SJCRH30 (cell line): Measurements from ENCODE around the gene RUNX2. TPM values are rescaled to one million over a fixed set of nuclear protein-coding genes. Genes with fewer than 3 reads are reported as not detected.
A peak's percentile ranks its signal among the peaks of the same experiment; 100 is the strongest.

Experiments
- DNase-seq, 2 experiments: peaks; one replicate each; pipeline ENCODE4 v3.0.0-alpha.2; 2015 to 2020
- H3K27ac ChIP-seq: fragments of 250-450 bp; sonication (Bioruptor Pico); 2 replicates; pipeline ENCODE4 v1.5.1; 2020; ENCODE audit warnings: mild to moderate bottlenecking, moderate library complexity
- H3K27me3 ChIP-seq: fragments of 250-450 bp; sonication (Bioruptor Pico); 2 replicates; pipeline ENCODE4 v1.5.1; 2020; ENCODE audit warnings: mild to moderate bottlenecking, moderate library complexity
- H3K36me3 ChIP-seq: fragments of 250-450 bp; sonication (Bioruptor Pico); 2 replicates; pipeline ENCODE4 v1.5.1; 2020; ENCODE audit warnings: mild to moderate bottlenecking, moderate library complexity
- H3K4me1 ChIP-seq: fragments of 250-450 bp; sonication (Bioruptor Pico); 2 replicates; pipeline ENCODE4 v1.5.1; 2020; ENCODE audit warnings: mild to moderate bottlenecking, moderate library complexity
- H3K4me3 ChIP-seq: fragments of 250-450 bp; sonication (Bioruptor Pico); 2 replicates; pipeline ENCODE4 v1.5.1; 2020; ENCODE audit warnings: mild to moderate bottlenecking, moderate library complexity
- H3K9me3 ChIP-seq: fragments of 250-450 bp; sonication (Bioruptor Pico); replicated peaks from 2 replicates; pipeline ENCODE4 v1.5.1; 2020; ENCODE audit warnings: mild to moderate bottlenecking, moderate library complexity
- total RNA-seq: library from RNA; depleted of rRNA; stranded (reverse); fragments of >200 nt; shearing (Covaris generic); gene quantifications from 2 replicates; pipeline ENCODE4 v1.2.3, GENCODE V29; 2014

The RUNX2 gene
- total RNA-seq, 1 experiment from 2014 or later, result 50.5 TPM

DNA sequence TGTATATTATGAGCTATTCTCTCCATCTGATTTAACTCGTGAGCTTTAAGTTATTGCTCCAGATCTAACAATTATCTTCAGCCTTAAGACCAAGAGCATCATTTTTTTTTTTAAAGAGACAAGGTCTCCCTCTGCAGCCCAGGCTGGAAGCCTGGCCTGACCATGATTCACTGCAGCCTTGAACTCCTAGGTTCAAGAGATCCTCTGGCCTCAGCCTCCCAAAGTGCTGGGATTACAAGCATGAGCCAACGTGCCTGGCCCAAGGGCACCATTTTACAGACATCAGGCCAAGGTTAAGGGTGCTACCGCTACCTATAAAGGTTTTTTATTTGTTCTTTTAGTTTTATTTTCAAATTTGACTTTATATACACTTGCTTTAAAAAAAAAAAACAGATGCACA is 47.3 kb downstream of the RUNX2 start:
- DNase-seq, result no peak
- H3K27ac ChIP-seq, result no peak overlapping the region
- no peak overlapping the region for H3K4me3 ChIP-seq
- H3K4me1 ChIP-seq, result peaks cover 19% of the 10 kb centered on the region
- H3K27me3 ChIP-seq, result no peaks in the 10 kb centered on the region
- H3K36me3 ChIP-seq, result peaks cover 38% of the 10 kb centered on the region
- no peaks in the 10 kb centered on the region for H3K9me3 ChIP-seq

- Histone ChIP-seq H3K4me1 (peaks cover 17% of the 10 kb centered on the region), H3K9me3 (no peaks in the 10 kb centered on the region), H3K27me3 (no peaks in the 10 kb centered on the region), H3K4me3 (peak overlapping the region; percentile 62), H3K27ac (peak overlapping the region; percentile 92), H3K36me3 (peaks cover 29% of the 10 kb centered on the region)
- DNase-seq, result peak in 1 of 2 experiments; percentile 31
Observed at GRCh38 chr6:45376310-45377042, 48.3 kb downstream of the RUNX2 start.

DNA sequence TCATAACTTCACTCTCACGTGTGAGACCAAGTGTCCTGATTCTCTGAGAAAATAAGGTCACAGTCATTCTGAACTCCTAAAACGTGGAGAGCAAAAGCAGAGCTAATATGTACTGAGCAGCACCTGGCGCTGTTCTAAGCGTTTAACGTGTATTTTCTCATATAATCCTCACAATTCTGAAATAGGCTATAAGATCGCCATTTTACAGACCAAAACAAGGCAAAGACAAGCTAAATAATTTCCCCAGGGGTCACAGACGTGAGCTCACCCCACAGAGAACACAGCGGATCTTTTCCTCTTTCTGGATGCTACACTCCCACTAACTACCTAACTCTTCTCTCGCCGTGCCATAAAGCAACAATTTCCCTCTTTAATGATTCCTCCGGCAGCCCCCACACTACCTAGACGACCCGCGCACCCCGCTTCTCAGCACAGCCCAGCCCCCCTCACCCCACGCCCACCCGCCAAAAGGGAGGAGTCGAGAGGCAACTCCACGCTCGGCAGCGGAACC is 49.0 kb downstream of the RUNX2 start:
- peaks cover 15% of the 10 kb centered on the region for H3K4me1 ChIP-seq
- H3K36me3 ChIP-seq, result peaks cover 27% of the 10 kb centered on the region
- no peaks in the 10 kb centered on the region for H3K27me3 ChIP-seq
- peak overlapping the region; percentile 92 for H3K27ac ChIP-seq
- H3K9me3 ChIP-seq, result no peaks in the 10 kb centered on the region
- H3K4me3 ChIP-seq, result peak overlapping the region; percentile 62
- DNase-seq, result no peak

DNA sequence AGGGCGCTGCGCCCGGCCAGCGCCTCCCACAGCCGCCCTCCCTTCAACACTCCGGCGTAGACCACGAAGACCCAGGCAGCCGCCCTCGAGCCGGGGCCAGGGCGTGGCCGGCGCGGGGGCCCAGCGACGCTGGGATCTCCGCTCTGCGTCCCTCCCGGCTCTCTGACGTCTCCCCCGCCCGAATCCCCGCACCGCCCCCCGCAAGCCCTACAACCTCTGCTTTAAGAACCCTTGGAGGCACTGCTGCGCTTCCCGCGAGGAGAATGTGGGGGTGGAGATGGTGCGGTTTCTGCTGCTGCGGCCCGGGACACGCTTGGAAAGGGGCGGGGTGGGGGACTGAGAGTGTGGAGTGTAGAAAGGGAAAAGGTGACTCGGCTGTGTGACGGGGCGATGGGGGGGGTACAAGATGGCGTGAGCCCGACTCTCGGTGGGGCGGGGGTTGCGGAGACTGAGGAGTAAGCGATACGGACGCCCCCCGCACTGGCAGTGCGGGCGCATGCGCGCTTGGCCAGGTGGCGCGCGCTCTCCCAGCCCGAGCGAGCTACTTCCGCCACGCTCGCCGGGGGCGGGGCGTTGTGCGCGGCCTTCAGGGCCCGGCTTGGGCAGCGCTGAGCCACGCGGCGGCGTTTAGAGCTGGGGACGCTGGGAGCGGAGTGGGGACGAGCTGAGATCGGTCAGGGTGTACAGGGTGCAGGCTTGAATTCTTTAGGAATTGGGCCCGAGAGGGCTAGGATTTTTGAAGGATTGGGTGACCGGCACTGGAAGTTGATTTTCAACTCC is 49.6 kb downstream of the RUNX2 start, which contains the start of gene SUPT3H:
Gene SUPT3H, minus strand, starts transcription at position 381 of the 780 bp plus-strand sequence.
- H3K36me3 ChIP-seq, result peaks cover 24% of the 10 kb centered on the region
- H3K4me3 ChIP-seq, result peak within 1 kb of the TSS; percentile 62
- H3K9me3 ChIP-seq, result no peaks in the 10 kb centered on the region
- H3K27me3 ChIP-seq, result no peaks in the 10 kb centered on the region
- H3K27ac ChIP-seq, result peak within 1 kb of the TSS; percentile 92
- H3K4me1 ChIP-seq, result peaks cover 15% of the 10 kb centered on the region
- peak; percentile 92 to 95 for DNase-seq

DNA sequence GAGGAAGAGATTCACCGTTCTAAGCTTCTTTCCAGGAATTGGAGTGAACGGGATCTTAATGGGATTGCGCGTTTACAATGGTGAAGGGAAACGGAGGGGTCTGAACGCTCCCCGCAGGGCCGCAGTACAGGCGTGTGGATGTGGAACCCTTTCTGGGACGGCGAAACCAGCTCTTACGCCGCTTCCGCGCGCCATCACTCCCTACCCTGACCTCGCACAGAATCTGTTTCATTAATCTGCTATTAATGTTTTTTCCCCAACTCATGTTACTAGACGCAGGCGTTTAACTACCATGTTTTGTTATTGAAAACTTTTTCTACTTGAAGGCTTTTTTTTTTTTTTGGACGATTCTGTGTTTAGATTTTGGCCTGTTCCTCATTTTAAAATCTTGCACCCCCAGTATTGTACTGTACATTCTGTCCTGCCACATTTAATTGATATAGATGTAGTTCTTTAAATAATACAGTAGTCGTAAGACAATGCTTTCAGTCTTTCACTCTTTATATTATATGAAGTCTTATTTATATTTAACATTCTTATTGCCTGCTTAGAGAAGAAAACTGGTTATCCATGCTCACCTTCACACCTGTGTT is 50.3 kb downstream of the RUNX2 start:
- Histone ChIP-seq H3K9me3 (no peaks in the 10 kb centered on the region), H3K27me3 (no peaks in the 10 kb centered on the region), H3K4me3 (peak overlapping the region; percentile 62), H3K4me1 (peaks cover 15% of the 10 kb centered on the region), H3K36me3 (peaks cover 20% of the 10 kb centered on the region), H3K27ac (peak overlapping the region; percentile 92)
- DNase-seq, result no peak

DNA sequence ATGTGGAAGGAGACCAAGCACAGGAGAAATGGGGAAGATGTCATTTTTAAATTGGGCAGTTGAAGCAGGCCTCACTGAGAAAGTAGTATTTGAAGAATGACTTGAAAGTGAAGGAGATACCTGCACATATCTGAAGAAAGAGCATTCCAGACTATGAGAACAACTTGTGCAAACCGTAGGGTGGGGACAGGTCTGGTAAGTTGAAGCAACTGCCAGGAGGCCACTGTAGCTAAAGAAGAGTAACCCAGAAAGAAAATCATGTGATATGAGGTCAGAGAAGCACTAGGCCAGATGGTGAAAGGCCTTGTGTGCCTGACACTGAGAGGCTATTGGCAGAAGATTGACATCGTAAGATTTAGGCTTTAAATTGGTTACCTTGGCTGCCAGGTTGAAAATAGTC is 54.3 kb downstream of the RUNX2 start:
- Histone ChIP-seq H3K36me3 (peaks cover 19% of the 10 kb centered on the region; the same call in 1 of the 2 replicates), H3K27ac (no peak overlapping the region), H3K4me3 (no peak overlapping the region), H3K4me1 (0 out of 2 replicates have a peak, but pooled peaks cover 4% of the 10 kb centered on the region), H3K9me3 (no peaks in the 10 kb centered on the region), H3K27me3 (no peaks in the 10 kb centered on the region)
- DNase-seq, result no peak

- Histone ChIP-seq H3K27me3 (no peaks in the 10 kb centered on the region), H3K27ac (no peak overlapping the region), H3K4me1 (no peaks in the 10 kb centered on the region), H3K9me3 (no peaks in the 10 kb centered on the region), H3K4me3 (no peak overlapping the region), H3K36me3 (peaks cover 27% of the 10 kb centered on the region)
- DNase-seq, result no peak
Observed at GRCh38 chr6:45386501-45386900, 58.4 kb downstream of the RUNX2 start.

DNA sequence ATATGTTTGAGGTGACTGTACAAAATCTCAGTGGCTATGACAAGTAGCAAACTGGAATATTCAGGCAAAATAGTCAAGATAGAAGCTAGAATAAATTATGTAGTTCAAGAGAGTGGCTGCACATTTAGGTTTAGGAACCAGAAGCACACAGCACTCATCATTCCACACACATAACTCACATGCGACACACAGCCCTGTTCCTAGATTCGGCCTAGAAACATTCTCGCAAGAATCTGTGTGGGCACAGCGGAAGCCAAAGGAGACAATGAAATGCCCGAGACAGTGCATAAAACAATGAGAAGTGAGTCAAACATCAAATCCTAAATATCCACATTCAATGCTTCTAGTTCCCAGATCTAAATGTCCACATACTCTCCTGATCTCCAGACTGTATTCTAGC is 59.1 kb downstream of the RUNX2 start:
- H3K4me3 ChIP-seq, result no peak overlapping the region
- H3K36me3 ChIP-seq, result peaks cover 25% of the 10 kb centered on the region
- no peaks in the 10 kb centered on the region for H3K4me1 ChIP-seq
- H3K9me3 ChIP-seq, result no peaks in the 10 kb centered on the region
- no peak for DNase-seq
- no peak overlapping the region for H3K27ac ChIP-seq
- H3K27me3 ChIP-seq, result no peaks in the 10 kb centered on the region

DNA sequence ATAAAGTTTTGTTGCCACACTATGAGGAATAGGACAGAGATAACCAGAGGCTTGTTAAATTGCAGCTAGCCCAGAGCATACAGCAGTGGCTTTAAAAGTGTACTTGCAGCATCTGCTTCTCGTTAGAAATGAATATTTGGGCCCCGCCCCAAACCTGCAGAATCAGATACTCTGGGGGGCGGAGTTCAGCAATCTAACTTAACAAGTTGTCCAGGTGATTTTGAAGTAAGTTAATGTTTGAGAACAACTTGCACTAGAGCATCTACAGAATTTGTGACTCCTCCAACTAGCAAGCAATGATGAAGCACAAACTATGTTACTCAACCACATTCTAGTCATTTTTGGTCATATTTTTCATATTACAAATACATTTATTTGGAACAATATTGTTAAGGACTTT is 60.2 kb downstream of the RUNX2 start:
- DNase-seq, result no peak
- Histone ChIP-seq H3K36me3 (peaks cover 27% of the 10 kb centered on the region), H3K27me3 (no peaks in the 10 kb centered on the region), H3K27ac (no peak overlapping the region), H3K4me1 (no peaks in the 10 kb centered on the region), H3K4me3 (no peak overlapping the region), H3K9me3 (no peaks in the 10 kb centered on the region)

GRCh38 chr6:45394586-45395095 is 66.5 kb downstream of the RUNX2 start:
- DNase-seq, result no peak
- peaks cover 15% of the 10 kb centered on the region for H3K36me3 ChIP-seq

DNA sequence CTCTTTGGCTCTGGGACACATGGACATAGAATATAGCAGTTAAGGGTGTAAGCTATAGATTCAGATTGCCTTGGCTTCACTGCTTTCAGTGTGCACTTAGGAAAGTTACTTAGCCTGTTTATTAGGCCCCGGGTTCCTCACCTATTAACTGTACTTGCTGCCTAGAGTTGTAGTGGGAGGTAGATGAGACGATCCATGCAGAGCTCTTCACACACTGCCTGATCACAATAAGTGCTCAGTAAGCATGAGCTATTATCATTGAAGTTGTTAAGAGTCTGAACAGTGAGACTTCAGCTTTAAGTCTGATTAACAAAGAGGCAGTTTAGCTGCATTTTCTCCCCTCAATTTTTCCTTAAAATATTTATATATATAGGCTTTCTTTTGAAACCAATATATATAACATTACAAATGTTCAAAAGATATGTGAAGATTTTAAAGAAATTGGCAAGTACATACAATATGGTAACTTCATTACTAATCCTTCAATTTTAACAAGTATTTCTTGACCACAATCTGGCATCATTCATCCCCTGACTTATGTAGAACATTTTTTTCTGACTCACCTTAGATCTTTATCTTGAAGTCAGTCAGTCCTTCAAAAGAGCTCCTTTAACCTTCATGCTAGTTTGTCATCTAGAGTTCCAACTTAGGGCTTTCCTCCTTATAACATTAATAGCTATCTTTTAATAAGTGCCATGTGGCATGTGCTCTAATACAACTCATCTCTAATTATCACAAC is 70.1 kb downstream of the RUNX2 start:
- Histone ChIP-seq H3K9me3 (no peaks in the 10 kb centered on the region), H3K4me3 (no peak overlapping the region), H3K4me1 (no peaks in the 10 kb centered on the region), H3K27me3 (no peaks in the 10 kb centered on the region), H3K27ac (no peak overlapping the region), H3K36me3 (peaks cover 11% of the 10 kb centered on the region)
- DNase-seq, result no peak

More at GRCh38 chr6:45394586-45395095, 66.5 kb downstream of the RUNX2 start:
- H3K27ac ChIP-seq, result no peak overlapping the region
- H3K4me3 ChIP-seq, result no peak overlapping the region
- no peaks in the 10 kb centered on the region for H3K4me1 ChIP-seq
- H3K9me3 ChIP-seq, result no peaks in the 10 kb centered on the region
- no peaks in the 10 kb centered on the region for H3K27me3 ChIP-seq

- Histone ChIP-seq H3K27me3 (no peaks in the 10 kb centered on the region), H3K9me3 (no peaks in the 10 kb centered on the region), H3K36me3 (peaks cover 11% of the 10 kb centered on the region), H3K4me3 (no peak overlapping the region), H3K4me1 (no peaks in the 10 kb centered on the region), H3K27ac (no peak overlapping the region)
- DNase-seq, result no peak
Observed at GRCh38 chr6:45400021-45400420, 71.9 kb downstream of the RUNX2 start.

DNA sequence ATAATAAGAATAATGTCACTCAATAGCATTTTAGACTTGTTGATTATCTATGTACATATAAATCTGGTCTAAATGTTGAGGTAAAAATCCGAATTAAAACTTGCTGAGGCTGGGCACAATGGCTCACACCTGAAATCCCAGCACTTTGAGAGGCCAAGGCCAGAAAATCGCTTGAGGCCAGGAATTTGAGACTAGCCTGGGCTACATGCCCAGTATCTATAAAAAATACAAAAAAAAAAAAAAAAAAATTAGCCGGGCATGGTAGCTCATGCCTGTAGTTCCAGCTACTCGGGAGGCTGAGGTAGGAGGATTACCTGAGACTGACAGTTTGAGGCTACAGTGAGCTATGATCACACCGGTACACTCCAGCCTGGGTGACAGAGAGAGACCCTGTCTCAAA is 83.8 kb downstream of the RUNX2 start:
- no peaks in the 10 kb centered on the region for H3K27me3 ChIP-seq
- H3K36me3 ChIP-seq, result peaks cover 8% of the 10 kb centered on the region
- H3K9me3 ChIP-seq, result no peaks in the 10 kb centered on the region; the same call in 1 of the 2 replicates
- peak in 1 of 2 experiments; percentile 43 for DNase-seq
- no peak overlapping the region for H3K27ac ChIP-seq
- H3K4me3 ChIP-seq, result no peak overlapping the region
- peaks cover 3% of the 10 kb centered on the region; the same call in 1 of the 2 replicates for H3K4me1 ChIP-seq

DNA sequence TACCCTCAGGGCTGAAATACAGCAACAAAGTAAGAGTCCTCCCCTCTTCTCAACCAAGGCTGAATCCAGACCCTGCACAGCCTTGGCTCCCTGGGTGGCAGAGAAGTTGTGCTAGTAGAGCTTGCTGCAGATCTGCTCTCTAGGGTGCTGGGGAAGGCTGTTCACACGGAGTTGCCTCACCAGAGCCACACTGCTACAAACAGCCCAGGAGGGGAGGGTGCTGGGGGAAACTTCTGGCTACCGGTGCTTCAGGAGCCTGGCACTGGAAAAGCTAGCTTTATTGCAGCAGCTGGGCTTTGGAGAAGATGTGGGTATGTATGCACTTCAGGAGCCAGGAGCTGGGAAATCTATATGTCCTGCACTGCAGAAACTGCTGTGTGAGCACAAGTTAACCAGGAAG is 87.2 kb downstream of the RUNX2 start:
- H3K4me3 ChIP-seq, result no peak overlapping the region
- peaks cover 10% of the 10 kb centered on the region for H3K36me3 ChIP-seq
- H3K27ac ChIP-seq, result no peak overlapping the region
- DNase-seq, result peak in 1 of 2 experiments; percentile 25
- peaks cover 5% of the 10 kb centered on the region; the same call in 1 of the 2 replicates for H3K4me1 ChIP-seq
- no peaks in the 10 kb centered on the region; the same call in 1 of the 2 replicates for H3K9me3 ChIP-seq
- no peaks in the 10 kb centered on the region for H3K27me3 ChIP-seq
